Cortex of kidney (tissue), 1 donor: ENCODE data around the gene C20orf204.
"Not testable (repeated sequence)": the region's sequence is repeated elsewhere in the genome, so short reads cannot be mapped to it uniquely, and the experiment has no call there.

Source experiments
- DNase-seq: peaks from one replicate; lab custom pipeline; 2025; lab: John Stamatoyannopoulos, UW

Gene C20orf204

DNA sequence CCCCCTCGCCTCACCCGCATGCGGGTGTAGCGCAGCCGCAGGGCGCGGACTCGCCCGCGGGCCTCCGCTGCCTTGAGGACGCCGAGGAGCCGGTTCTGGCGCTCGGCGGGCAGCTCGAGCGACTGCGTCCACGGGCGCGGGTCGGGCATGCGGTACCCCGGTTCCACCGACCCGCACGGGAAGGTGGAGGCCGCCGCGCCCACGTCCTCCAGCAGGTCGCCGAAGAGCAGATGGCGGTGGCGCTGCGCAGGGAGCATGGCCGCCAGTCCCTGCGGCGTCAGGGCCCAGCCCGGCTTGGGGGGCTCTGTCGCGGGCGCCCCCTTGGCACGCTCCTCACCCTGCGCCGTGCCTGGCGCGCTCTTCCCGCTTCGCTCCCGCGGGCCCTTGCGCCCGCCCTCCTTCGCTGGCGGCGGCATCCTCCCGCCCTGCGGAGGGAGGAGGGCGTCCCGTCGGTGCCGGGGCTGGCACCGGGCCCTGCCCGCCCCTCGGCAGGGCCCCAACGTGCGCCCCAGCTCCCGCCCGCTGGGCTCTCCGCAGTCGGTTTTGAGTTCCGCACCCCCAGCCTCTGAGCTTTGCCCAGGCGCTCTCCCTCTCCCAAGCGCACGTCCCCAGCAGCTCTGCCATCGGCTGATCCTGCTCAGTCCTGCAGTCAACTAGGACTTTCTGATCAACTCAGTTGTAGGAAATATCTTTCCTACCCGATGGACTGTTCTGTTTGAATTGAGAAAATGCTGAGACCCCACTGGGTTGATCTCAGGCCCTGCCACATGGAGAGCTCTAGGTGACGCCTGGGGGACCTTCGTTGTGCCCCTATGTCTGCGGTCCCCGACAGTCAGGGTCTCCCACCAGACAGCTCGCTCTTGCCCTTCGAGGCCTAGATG lies 48.1 kb downstream of the C20orf204 start, which contains the start of gene LKAAEAR1:
Gene LKAAEAR1 (minus strand): TSS at position 595 of the 881 bp plus-strand sequence. CDS start 179 bp downstream, at position 416.
- no peak for DNase-seq

DNA sequence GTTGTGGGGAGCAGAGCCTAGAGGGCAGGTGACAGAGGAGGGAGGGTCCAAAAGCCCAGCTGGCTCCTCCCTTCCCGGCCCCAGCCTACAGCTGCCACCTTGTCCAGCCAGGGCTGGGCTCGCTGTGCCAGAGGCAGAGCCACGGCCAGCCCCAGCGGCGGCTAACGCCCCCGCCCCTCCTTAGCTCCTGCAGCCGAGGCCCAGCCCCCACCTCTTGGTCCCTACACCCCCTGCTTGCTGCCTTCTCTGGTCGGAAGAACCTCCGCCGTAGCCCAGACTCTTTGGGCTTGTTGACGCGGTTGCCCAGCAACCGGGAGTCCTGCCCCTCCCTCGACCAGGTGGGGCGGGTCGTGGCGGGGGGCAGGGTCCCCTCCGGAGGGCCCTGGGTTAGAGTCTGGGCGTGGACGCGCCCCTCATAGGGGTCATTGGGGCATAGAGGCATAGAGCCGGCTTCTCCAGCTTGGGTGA lies 48.7 kb downstream of the C20orf204 start:
- no peak for DNase-seq

- DNase-seq: no peak
Observed at GRCh38 chr20:64086801-64087200, 50.8 kb downstream of the C20orf204 start.

DNA sequence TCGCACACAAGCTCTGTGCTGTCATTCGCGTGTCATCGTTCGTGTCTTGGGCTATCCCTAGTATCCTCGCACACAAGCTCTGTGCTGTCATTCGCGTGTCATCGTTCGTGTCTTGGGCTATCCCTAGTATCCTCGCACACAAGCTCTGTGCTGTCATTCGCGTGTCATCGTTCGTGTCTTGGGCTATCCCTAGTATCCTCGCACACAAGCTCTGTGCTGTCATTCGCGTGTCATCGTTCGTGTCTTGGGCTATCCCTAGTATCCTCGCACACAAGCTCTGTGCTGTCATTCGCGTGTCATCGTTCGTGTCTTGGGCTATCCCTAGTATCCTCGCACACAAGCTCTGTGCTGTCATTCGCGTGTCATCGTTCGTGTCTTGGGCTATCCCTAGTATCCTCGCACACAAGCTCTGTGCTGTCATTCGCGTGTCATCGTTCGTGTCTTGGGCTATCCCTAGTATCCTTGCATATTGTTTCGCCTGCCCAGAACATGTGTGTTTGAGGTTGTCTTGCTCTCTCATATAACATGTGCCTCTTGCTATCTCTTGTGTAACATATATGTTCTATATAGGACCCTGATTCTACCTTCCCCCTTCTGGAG lies 51.3 kb downstream of the C20orf204 start:
- DNase-seq: not testable (repeated sequence)

DNA sequence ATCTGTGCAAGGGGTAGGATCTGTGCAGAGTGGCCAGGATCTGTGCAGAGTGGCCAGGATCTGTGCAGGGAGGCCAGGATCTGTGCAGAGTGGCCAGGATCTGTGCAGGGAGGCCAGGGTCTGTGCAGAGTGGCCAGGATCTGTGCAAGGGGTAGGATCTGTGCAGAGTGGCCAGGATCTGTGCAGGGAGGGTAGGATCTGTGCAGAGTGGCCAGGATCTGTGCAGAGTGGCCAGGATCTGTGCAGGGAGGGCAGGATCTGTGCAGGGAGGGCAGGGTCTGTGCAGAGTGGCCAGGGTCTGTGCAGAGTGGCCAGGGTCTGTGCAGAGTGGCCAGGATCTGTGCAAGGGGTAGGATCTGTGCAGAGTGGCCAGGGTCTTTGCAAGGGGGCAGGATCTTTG lies 52.6 kb downstream of the C20orf204 start:
- not testable (repeated sequence) for DNase-seq
